Measurements from ENCODE around the gene ADGRB3. TPM values are rescaled to one million over a fixed set of nuclear protein-coding genes. Genes with fewer than 3 reads are reported as not detected.

Gene ADGRB3
- total and polyA plus RNA-seq, 2 donors (not counting 1 experiment from before 2014, with no cell fraction given): not detected

DNA sequence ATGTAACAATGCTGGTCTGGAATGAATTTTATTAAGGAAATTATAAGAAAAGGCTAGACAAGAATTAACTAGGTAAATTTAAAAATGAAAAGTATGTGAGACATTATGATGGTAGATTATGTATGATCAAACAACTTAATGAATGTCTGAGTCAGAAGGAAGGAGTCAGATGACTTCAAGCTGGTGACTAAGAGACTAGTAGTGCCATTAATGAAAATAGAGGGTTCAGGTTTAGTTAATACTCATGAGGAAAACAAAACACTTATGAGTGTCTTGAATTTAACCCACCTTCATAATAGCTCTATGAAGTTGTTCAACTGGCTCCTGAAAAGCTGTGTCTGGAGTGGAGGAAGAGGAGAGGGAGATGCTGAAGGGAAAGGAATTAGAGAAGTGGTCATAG lies 256.3 kb downstream of the ADGRB3 start:
- Mint-ChIP-seq H3K4me3 (no peak overlapping the region), H3K27ac (no peak overlapping the region), H3K4me1 (no peaks in the 10 kb centered on the region), H3K9me3 (ENCODE audit: insufficient read depth) (no peaks in the 10 kb centered on the region), H3K27me3 (no peaks in the 10 kb centered on the region)
- Histone ChIP-seq H4K20me1 (ENCODE audit: control insufficient read depth, insufficient read depth, low read length, poor library complexity, severe bottlenecking) (no peaks in the 10 kb centered on the region), H3K79me2 (ENCODE audit: control insufficient read depth, insufficient read depth, low read length) (no peaks in the 10 kb centered on the region), H3K4me2 (replicated peaks; ENCODE audit: low read depth, low read length, poor library complexity, severe bottlenecking) (no peak overlapping the region), H3K9me3 (ENCODE audit: control extremely low read depth in 1 of 3, control insufficient read depth in 2 of 3, insufficient read depth in 1 of 3, low read length in 2 of 3) (no peaks in the 10 kb centered on the region), H3K4me3 (ENCODE audit: control extremely low read depth in 1 of 5, extremely low read depth in 1 of 5, insufficient read depth in 1 of 5, low read depth in 2 of 5, low read length in 4 of 5) (no peak overlapping the region), H3K36me3 (replicated peaks in 1 of 2; ENCODE audit: control extremely low read depth in 1 of 2, control insufficient read depth in 1 of 2, extremely low read depth in 1 of 2, insufficient read depth in 2 of 2, low read length in 1 of 2) (no peaks in the 10 kb centered on the region), H3K4me1 (ENCODE audit: control insufficient read depth in 2 of 2, insufficient read depth in 2 of 2, low read length in 2 of 2) (no peaks in the 10 kb centered on the region), H2AFZ (ENCODE audit: insufficient read depth, low read depth, low read length, poor library complexity, severe bottlenecking) (no peak overlapping the region), H3K27ac (ENCODE audit: low read length in 2 of 2) (no peak overlapping the region), H3K9ac (ENCODE audit: low read length) (no peak overlapping the region), H3K27me3 (replicated peaks in 1 of 4; ENCODE audit: control extremely low read depth in 1 of 4, control insufficient read depth in 3 of 4, insufficient read depth in 4 of 4, low read length in 3 of 4) (no peaks in the 10 kb centered on the region)
- CTCF ChIA-PET: no interaction called here
- POLR2A ChIA-PET: no interaction called here
- DNase-seq: no peak
- intact Hi-C loops (cut with micrococcal nuclease): no loop called here
- TF ChIP-seq, protein P1, sequence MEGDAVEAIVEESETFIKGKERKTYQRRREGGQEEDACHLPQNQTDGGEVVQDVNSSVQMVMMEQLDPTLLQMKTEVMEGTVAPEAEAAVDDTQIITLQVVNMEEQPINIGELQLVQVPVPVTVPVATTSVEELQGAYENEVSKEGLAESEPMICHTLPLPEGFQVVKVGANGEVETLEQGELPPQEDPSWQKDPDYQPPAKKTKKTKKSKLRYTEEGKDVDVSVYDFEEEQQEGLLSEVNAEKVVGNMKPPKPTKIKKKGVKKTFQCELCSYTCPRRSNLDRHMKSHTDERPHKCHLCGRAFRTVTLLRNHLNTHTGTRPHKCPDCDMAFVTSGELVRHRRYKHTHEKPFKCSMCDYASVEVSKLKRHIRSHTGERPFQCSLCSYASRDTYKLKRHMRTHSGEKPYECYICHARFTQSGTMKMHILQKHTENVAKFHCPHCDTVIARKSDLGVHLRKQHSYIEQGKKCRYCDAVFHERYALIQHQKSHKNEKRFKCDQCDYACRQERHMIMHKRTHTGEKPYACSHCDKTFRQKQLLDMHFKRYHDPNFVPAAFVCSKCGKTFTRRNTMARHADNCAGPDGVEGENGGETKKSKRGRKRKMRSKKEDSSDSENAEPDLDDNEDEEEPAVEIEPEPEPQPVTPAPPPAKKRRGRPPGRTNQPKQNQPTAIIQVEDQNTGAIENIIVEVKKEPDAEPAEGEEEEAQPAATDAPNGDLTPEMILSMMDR (IDR thresholded peaks at IDR 0.05): no peak
- no peak for TF ChIP-seq EZH2 (IDR thresholded peaks at IDR 0.05; ENCODE audit: borderline replicate concordance, insufficient read depth, low read depth, low read length, poor library complexity, severe bottlenecking)
- ATAC-seq (ENCODE audit: low read depth): no peak

DNA sequence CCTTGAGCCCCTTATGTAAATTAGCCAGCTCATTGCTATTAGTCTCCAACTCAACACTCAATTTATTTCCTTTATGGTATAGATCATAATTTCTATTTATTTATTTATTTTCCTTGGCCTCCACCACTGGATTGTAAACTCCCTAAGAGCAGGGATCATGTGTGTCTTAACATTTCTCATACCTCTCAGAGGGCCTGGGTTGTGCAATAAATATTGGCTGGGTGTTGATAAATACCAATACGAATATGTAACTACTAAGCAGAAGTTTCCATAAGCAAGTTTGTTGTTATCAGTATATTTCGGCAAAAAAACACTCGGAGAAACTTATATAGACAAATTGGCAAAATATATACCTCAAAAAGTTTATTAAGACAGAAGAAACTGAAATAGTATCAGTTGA lies 257.4 kb downstream of the ADGRB3 start:
- H3K4me1 Mint-ChIP-seq: no peaks in the 10 kb centered on the region
- H3K27ac Mint-ChIP-seq: no peak overlapping the region
- no peaks in the 10 kb centered on the region for H3K4me1 ChIP-seq (ENCODE audit: control insufficient read depth in 2 of 2, insufficient read depth in 2 of 2, low read length in 2 of 2)
- H3K9ac ChIP-seq (ENCODE audit: low read length): no peak overlapping the region
- no peaks in the 10 kb centered on the region for H3K27me3 ChIP-seq (replicated peaks in 1 of 4; ENCODE audit: control extremely low read depth in 1 of 4, control insufficient read depth in 3 of 4, insufficient read depth in 4 of 4, low read length in 3 of 4)
- no peak overlapping the region for H2AFZ ChIP-seq (ENCODE audit: insufficient read depth, low read depth, low read length, poor library complexity, severe bottlenecking)
- no peaks in the 10 kb centered on the region for H3K9me3 Mint-ChIP-seq (ENCODE audit: insufficient read depth)
- no peak overlapping the region for H3K27ac ChIP-seq (ENCODE audit: low read length in 2 of 2)
- no peak for ATAC-seq (ENCODE audit: low read depth)
- TF ChIP-seq, protein P1 (IDR thresholded peaks at IDR 0.05): no peak
- TF ChIP-seq EZH2 (IDR thresholded peaks at IDR 0.05; ENCODE audit: borderline replicate concordance, insufficient read depth, low read depth, low read length, poor library complexity, severe bottlenecking): no peak
- no CpG with 5 or more reads among the region's 3 CpGs for WGBS (ENCODE audit: insufficient coverage)
- no peaks in the 10 kb centered on the region for H3K27me3 Mint-ChIP-seq
- DNase-seq: no peak
- H3K36me3 ChIP-seq (replicated peaks in 1 of 2; ENCODE audit: control extremely low read depth in 1 of 2, control insufficient read depth in 1 of 2, extremely low read depth in 1 of 2, insufficient read depth in 2 of 2, low read length in 1 of 2): no peaks in the 10 kb centered on the region
- H3K9me3 ChIP-seq (ENCODE audit: control extremely low read depth in 1 of 3, control insufficient read depth in 2 of 3, insufficient read depth in 1 of 3, low read length in 2 of 3): no peaks in the 10 kb centered on the region
- intact Hi-C loops (cut with micrococcal nuclease): no loop called here
- no peak overlapping the region for H3K4me3 ChIP-seq (ENCODE audit: control extremely low read depth in 1 of 5, extremely low read depth in 1 of 5, insufficient read depth in 1 of 5, low read depth in 2 of 5, low read length in 4 of 5)
- H4K20me1 ChIP-seq (ENCODE audit: control insufficient read depth, insufficient read depth, low read length, poor library complexity, severe bottlenecking): no peaks in the 10 kb centered on the region
- H3K4me3 Mint-ChIP-seq: no peak overlapping the region
- ChIA-PET CTCF (no interaction called here), POLR2A (no interaction called here)
- no peaks in the 10 kb centered on the region for H3K79me2 ChIP-seq (ENCODE audit: control insufficient read depth, insufficient read depth, low read length)
- H3K4me2 ChIP-seq (replicated peaks; ENCODE audit: low read depth, low read length, poor library complexity, severe bottlenecking): no peak overlapping the region
